GM12878 (cell line): Measurements from ENCODE around the gene C1orf35. TPM values are rescaled to one million over a fixed set of nuclear protein-coding genes. Genes with fewer than 3 reads are reported as not detected.

ENCODE experiments used
- ATAC-seq: fragments of 200-7000 bp; cut with Tn5 transposase; 3 replicates; pipeline ENCODE4 v1.9.1; 2020; ENCODE audit warnings: mild to moderate bottlenecking, moderate library complexity
- BruUV-seq: library from RNA; stranded (reverse); fragments of 400-500 nt; replicated peaks from 2 replicates; lab custom pipeline; 2021; lab: Mats Ljungman, UMichigan
- CTCF ChIA-PET: fragments of 300-600 bp; sonication (Branson Sonifier 250); formaldehyde crosslinking; extraction: SDS; loops from one replicate; lab custom pipeline; 2021; ENCODE audit warnings: inconsistent platforms; lab: Yijun Ruan, JAX
- POLR2A ChIA-PET: fragments of 350-600 bp; formaldehyde crosslinking; extraction: SDS; loops from one replicate; lab custom pipeline; 2021; ENCODE audit warnings: inconsistent platforms; lab: Charles Lee
- RAD21 ChIA-PET: fragments of 300-600 bp; sonication (Branson Sonifier 250); formaldehyde crosslinking; loops from one replicate; lab custom pipeline; 2023; ENCODE audit warnings: antibody characterized with exemption; ENCODE audit not compliant: unreplicated experiment; lab: Charles Lee
- SMC1A ChIA-PET: fragments of 300-600 bp; sonication (Branson Sonifier 250); formaldehyde crosslinking; loops from one replicate; lab custom pipeline; 2023; ENCODE audit not compliant: unreplicated experiment, uncharacterized antibody; lab: Charles Lee
- DNase-seq: peaks from one replicate; pipeline ENCODE4 v3.0.0-alpha.2; 2011; ENCODE audit warnings: low read depth, low spot score
- FAIRE-seq: peaks from 3 replicates; lab custom pipeline; 2011; peaks lifted over from hg19 to GRCh38; lab: Jason Lieb, UNC
- H2AFZ ChIP-seq: 2 replicates; pipeline ENCODE4 v1.6.0; 2011; ENCODE audit warnings: low read depth, low read length, control low read depth; ENCODE audit not compliant: control insufficient read depth
- H3K27ac ChIP-seq: 2 replicates; pipeline ENCODE4 v1.5.1; 2011; ENCODE audit warnings: control low read depth; ENCODE audit not compliant: control insufficient read depth, insufficient read depth
- H3K27me3 ChIP-seq, 2 experiments: replicated peaks in 1 of 2; 2 replicates each; pipeline versions ENCODE4 v1.6.0 to v1.6.1; 2011; ENCODE audit warnings: low read length in 1 of 2; ENCODE audit not compliant: control insufficient read depth in 2 of 2, insufficient read depth in 2 of 2
- H3K36me3 ChIP-seq, 2 experiments: 2 replicates each; pipeline ENCODE4 v1.5.1; 2011; ENCODE audit warnings: low read length in 1 of 2; ENCODE audit not compliant: control insufficient read depth in 2 of 2, insufficient read depth in 2 of 2
- H3K4me1 ChIP-seq: 2 replicates; pipeline ENCODE4 v1.6.1; 2011; ENCODE audit warnings: mild to moderate bottlenecking, low read length, moderate library complexity, mixed read lengths; ENCODE audit not compliant: control insufficient read depth, insufficient read depth
- H3K4me2 ChIP-seq: 2 replicates; pipeline ENCODE4 v1.6.0; 2011; ENCODE audit warnings: control low read depth; ENCODE audit not compliant: control insufficient read depth, insufficient read depth
- H3K4me3 ChIP-seq: fragments of 200-600 bp; sonication (generic); 2 replicates; pipeline ENCODE4 v1.5.1; 2016
- H3K79me2 ChIP-seq: 2 replicates; pipeline ENCODE4 v1.6.0; 2011; ENCODE audit warnings: low read length; ENCODE audit not compliant: control insufficient read depth, insufficient read depth
- H3K9ac ChIP-seq: 2 replicates; pipeline ENCODE4 v1.8.0; 2011; ENCODE audit warnings: low read length, control low read depth, mixed read lengths; ENCODE audit not compliant: control insufficient read depth, insufficient read depth
- H3K9me3 ChIP-seq: replicated peaks from 3 replicates; pipeline ENCODE4 v1.5.1; 2011; ENCODE audit warnings: mild to moderate bottlenecking, low read length; ENCODE audit not compliant: control insufficient read depth, insufficient read depth
- H4K20me1 ChIP-seq: 2 replicates; pipeline ENCODE4 v1.6.0; 2011; ENCODE audit not compliant: control insufficient read depth, insufficient read depth
- ATF2 ChIP-seq: IDR thresholded peaks from 2 replicates; pipeline ENCODE4 v1.6.1; 2012; ENCODE audit warnings: low read length, inconsistent platforms
- ATF7 ChIP-seq: fragments of 450-650 bp; IDR thresholded peaks from 2 replicates; pipeline ENCODE4 v1.6.1; 2016; ENCODE audit warnings: low read depth, mild to moderate bottlenecking
- BACH1 ChIP-seq: fragments of 450-650 bp; IDR thresholded peaks from 2 replicates; pipeline ENCODE4 v1.6.1; 2017; ENCODE audit warnings: mild to moderate bottlenecking, borderline replicate concordance
- BCL3 ChIP-seq: IDR thresholded peaks from 2 replicates; pipeline ENCODE4 v1.6.1; 2011; ENCODE audit warnings: borderline replicate concordance, low read depth, mild to moderate bottlenecking, moderate library complexity, low read length; ENCODE audit not compliant: insufficient read depth, poor library complexity, severe bottlenecking
- ETV6 ChIP-seq, 2 experiments: fragments of 450-650 bp in 1 of 2; IDR thresholded peaks in 1 of 2; conservative IDR thresholded peaks in 1 of 2; 2 replicates each; pipeline ENCODE4 v1.6.1; 2014; ENCODE audit warnings: antibody characterized with exemption in 1 of 2, borderline replicate concordance in 1 of 2, low read depth in 1 of 2, mild to moderate bottlenecking in 1 of 2, moderate library complexity in 1 of 2
- HSF1 ChIP-seq: fragments of 150-350 bp; IDR thresholded peaks from 2 replicates; pipeline ENCODE4 v1.6.1; 2014; ENCODE audit warnings: mild to moderate bottlenecking, low read depth, low read length
- JUND ChIP-seq: IDR thresholded peaks from 2 replicates; pipeline ENCODE4 v1.6.1; 2012; ENCODE audit warnings: low read depth, mild to moderate bottlenecking, low read length, improper control_type of control experiment, moderate library complexity
- POLR2A ChIP-seq: IDR thresholded peaks from 2 replicates; pipeline ENCODE4 v1.6.1; 2011; ENCODE audit warnings: low read depth, mild to moderate bottlenecking, low read length
- YY1 ChIP-seq: IDR thresholded peaks from 2 replicates; pipeline ENCODE4 v1.6.1; 2011; ENCODE audit warnings: low read depth, mild to moderate bottlenecking, low read length
- ZBED1 ChIP-seq: IDR thresholded peaks from 2 replicates; pipeline ENCODE4 v1.6.1; 2016; ENCODE audit warnings: borderline replicate concordance
- ZNF207 ChIP-seq: fragments of 450-650 bp; IDR thresholded peaks from 2 replicates; pipeline ENCODE4 v1.6.1; 2014; ENCODE audit warnings: antibody characterized with exemption, mild to moderate bottlenecking, borderline replicate concordance
- ZNF217 ChIP-seq: fragments of 450-650 bp; IDR thresholded peaks from 2 replicates; pipeline ENCODE4 v1.6.1; 2017; ENCODE audit warnings: antibody characterized with exemption, mild to moderate bottlenecking
- WGBS: methylation state at CpG from one replicate; pipeline ENCODE4 v1.1.6; 2016; ENCODE audit warnings: low lambda C conversion rate; ENCODE audit not compliant: insufficient replicate concordance, insufficient coverage; ENCODE audit errors: missing lambda C conversion rate; 5-methylcytosine and 5-hydroxymethylcytosine counted together
- in situ Hi-C: fragments of 300-500 bp; cut with MboI; formaldehyde crosslinking; loops from 9 replicates; pipeline ENCODE4 v1.14.3; 2018; ENCODE audit warnings: mixed read lengths
- intact Hi-C: fragments of 100-400 bp; cut with micrococcal nuclease; formaldehyde crosslinking; loops from one replicate; pipeline ENCODE4 v1.14.2; 2022; ENCODE audit not compliant: unreplicated experiment
- polyA plus RNA-seq, 11 experiments: library from polyadenylated mRNA; depleted of rRNA in 4 of 11; unstranded in 6 of 11; stranded (reverse) in 5 of 11; fragments of >200 nt; fragmentation: Nextera tagmentation in 4 of 11; fragmentation: Illumina TruSeq in 1 of 11; extraction: Ambion mirVana in 4 of 11; extraction: Trizol in 1 of 11; gene quantifications; 1 replicate in 1 of 11; 2 replicates in 10 of 11; pipeline versions ENCODE4 v1.2.1 to v1.2.3, GENCODE V29; 2011 to 2016; ENCODE audit warnings: inconsistent platforms in 2 of 11, missing spikeins in 2 of 11, low read depth in 1 of 11
- total RNA-seq, 4 experiments: library from RNA; depleted of rRNA in 3 of 4; stranded (reverse); fragments of >200 nt in 3 of 4; fragmentation: Illumina TruSeq in 1 of 4; extraction: Trizol in 1 of 4; gene quantifications; 2 replicates each; pipeline versions ENCODE4 v1.2.1 to v1.2.3, GENCODE V29; 2013 to 2021

Gene C1orf35
- total and polyA plus RNA-seq, 10 of the 15 experiments (the other 5 are each of a cell fraction or from before 2014, with no cell fraction given): 2.5 to 27.0 (median 10.6) TPM

GRCh38 chr1:228110556-228110955 is 7.4 kb upstream of the C1orf35 start:
- 83% methylated on average over 7 of the region's 7 CpGs for WGBS
- in situ Hi-C loops: no loop called here
- Histone ChIP-seq H3K4me3 (no peak overlapping the region), H4K20me1 (no peaks in the 10 kb centered on the region), H3K9me3 (no peaks in the 10 kb centered on the region), H3K4me2 (no peak overlapping the region), H3K79me2 (peaks cover 13% of the 10 kb centered on the region), H2AFZ (no peak overlapping the region), H3K27me3 (no peaks in the 10 kb centered on the region), H3K36me3 (peaks cover 4 to 5% of the 10 kb centered on the region in 2 experiments; a peak in 3 of 4 replicates), H3K4me1 (peaks cover 7% of the 10 kb centered on the region), H3K9ac (no peak overlapping the region), H3K27ac (no peak overlapping the region)
- ChIA-PET SMC1A (interaction anchor here (0.7 to 1.5 kb wide), 2 partner anchors 8 to 13 kb away, joined by 3 to 4 read pairs; no protein-coding TSS in a partner anchor), CTCF (interaction anchor here (0.8 to 2.2 kb wide), 7 partner anchors 8 to 111 kb away, joined by 3 to 8 read pairs (median 5); partner anchors contain the start of gene IBA57), POLR2A (interaction anchor here (1.0 kb wide), 1 partner anchor 30 kb away, joined by 3 read pairs; no protein-coding TSS in a partner anchor), RAD21 (no interaction called here)
- FAIRE-seq (no peak), DNase-seq (no peak), ATAC-seq (no peak)
- intact Hi-C loops: no loop called here
- TF ChIP-seq ZNF207 (no peak), ATF7 (no peak), BACH1 (no peak), JUND (no peak), ZBED1 (no peak)
- BruUV-seq: TSS peak; percentile 48

GRCh38 chr1:228109962-228110488 is 6.9 kb upstream of the C1orf35 start:
- peak overlapping the region; percentile 73 for H3K9ac ChIP-seq
- H3K27me3 ChIP-seq: no peaks in the 10 kb centered on the region
- ChIA-PET RAD21 (interaction anchor here (0.7 to 1.2 kb wide), 2 partner anchors 21 to 56 kb away, joined by 3 read pairs; no protein-coding TSS in a partner anchor), SMC1A (interaction anchor here (0.7 to 1.5 kb wide), 2 partner anchors 13 to 21 kb away, joined by 3 to 4 read pairs; no protein-coding TSS in a partner anchor), POLR2A (interaction anchor here (0.6 to 2.1 kb wide), 7 partner anchors 11 to 689 kb away, joined by 3 to 7 read pairs (median 4); partner anchors contain the start of genes ARF1 and IBA57), CTCF (interaction anchor here (0.7 to 2.2 kb wide), 6 partner anchors 13 to 111 kb away, joined by 3 to 8 read pairs (median 5); partner anchors contain the start of gene IBA57)
- H3K36me3 ChIP-seq: peaks cover 4 to 5% of the 10 kb centered on the region in 2 experiments; a peak in 3 of 4 replicates
- intact Hi-C loops: loop anchor here (2.0 kb wide), 1 partner anchor 31 kb away; the partner anchor contains the start of gene GUK1
- no peak for ATAC-seq
- DNase-seq: no peak
- peak overlapping the region; percentile 73 for H3K27ac ChIP-seq
- BruUV-seq: no TSS peak
- H4K20me1 ChIP-seq: no peaks in the 10 kb centered on the region
- H3K4me3 ChIP-seq: peak overlapping the region; percentile 93
- in situ Hi-C loops: no loop called here
- 39% methylated on average over 10 of the region's 15 CpGs for WGBS
- H2AFZ ChIP-seq: peak overlapping the region; percentile 96
- peak overlapping the region; percentile 96 for H3K4me2 ChIP-seq
- H3K79me2 ChIP-seq: peaks cover 13% of the 10 kb centered on the region
- no peaks in the 10 kb centered on the region for H3K9me3 ChIP-seq
- H3K4me1 ChIP-seq: peaks cover 7% of the 10 kb centered on the region
- no peak for FAIRE-seq
- TF ChIP-seq POLR2A (no peak), ETV6 (conservative IDR thresholded peaks at IDR 0.05 in 1 of 2, IDR thresholded peaks at IDR 0.05 in 1 of 2; ENCODE audit: borderline replicate concordance in 1 of 2, low read depth in 1 of 2) (no peak), ZNF217 (no peak), HSF1 (no peak), BCL3 (no peak), YY1 (peak; percentile 67; the same call in 1 of the 2 replicates), ATF2 (no peak)
